Measurements from ENCODE around the gene ZNF750. TPM values are rescaled to one million over a fixed set of nuclear protein-coding genes. Genes with fewer than 3 reads are reported as not detected.

Gene ZNF750
- total RNA-seq, 1 experiment from 2014 or later = not detected

- H3K9me3 ChIP-seq (ENCODE audit: control insufficient read depth, insufficient read depth, low read depth, low read length) = no peaks in the 10 kb centered on the region
- no peak for DNase-seq (ENCODE audit: low read depth, low spot score)
- TF ChIP-seq SIN3A (IDR thresholded peaks at IDR 0.05; ENCODE audit: borderline replicate concordance, insufficient read depth, low read depth, low read length) (no peak), CTCF (IDR thresholded peaks at IDR 0.05) (no peak), REST (IDR thresholded peaks at IDR 0.05; ENCODE audit: insufficient read depth in 1 of 2, low read depth in 2 of 2, low read length in 1 of 2) (no peak), POLR2AphosphoS5 (IDR thresholded peaks at IDR 0.05; ENCODE audit: low read depth, low read length) (no peak), TCF7L2 (IDR thresholded peaks at IDR 0.05; ENCODE audit: low read depth, low read length) (no peak)
- POLR2A ChIA-PET = no interaction called here
- H3K27me3 ChIP-seq (ENCODE audit: control insufficient read depth, insufficient read depth, low read length) = no peaks in the 10 kb centered on the region
- CTCF ChIA-PET = no interaction called here
- no peak for ATAC-seq
- intact Hi-C loops (cut with micrococcal nuclease; ENCODE audit: unreplicated experiment) = no loop called here
- no peak overlapping the region for H3K4me3 ChIP-seq (ENCODE audit: low read depth in 2 of 2, low read length in 2 of 2)
- H3K36me3 ChIP-seq (ENCODE audit: control insufficient read depth, insufficient read depth, low read length) = 0 out of 2 replicates have a peak, but pooled peaks cover 2% of the 10 kb centered on the region
- no TSS peak for BruUV-seq (replicated peaks)
- H3K4me1 ChIP-seq (ENCODE audit: control insufficient read depth, insufficient read depth, low read length) = no peaks in the 10 kb centered on the region
- H3K27ac ChIP-seq (ENCODE audit: low read length) = no peak overlapping the region
- in situ Hi-C loops (cut with HindIII; ENCODE audit: low pct_unique_long_range_greater_than_20kb, low sequenced_read_pairs) = no loop called here
Observed at GRCh38 chr17:82849076-82849945, 9.5 kb upstream of the ZNF750 start.

GRCh38 chr17:82848022-82848592, 8.3 kb upstream of the ZNF750 start:
- no peak overlapping the region for H3K27ac ChIP-seq (ENCODE audit: low read length)
- ATAC-seq (no peak), DNase-seq (ENCODE audit: low read depth, low spot score) (no peak)
- POLR2A ChIA-PET = no interaction called here
- no TSS peak for BruUV-seq (replicated peaks)
- H3K36me3 ChIP-seq (ENCODE audit: control insufficient read depth, insufficient read depth, low read length) = no peaks in the 10 kb centered on the region
- H3K4me3 ChIP-seq (ENCODE audit: low read depth in 2 of 2, low read length in 2 of 2) = no peak overlapping the region
- TF ChIP-seq REST (IDR thresholded peaks at IDR 0.05; ENCODE audit: insufficient read depth in 1 of 2, low read depth in 2 of 2, low read length in 1 of 2) = no peak
- TF ChIP-seq TCF7L2 (IDR thresholded peaks at IDR 0.05; ENCODE audit: low read depth, low read length) = no peak
- TF ChIP-seq CTCF (IDR thresholded peaks at IDR 0.05) = no peak
- TF ChIP-seq SIN3A (IDR thresholded peaks at IDR 0.05; ENCODE audit: borderline replicate concordance, insufficient read depth, low read depth, low read length) = no peak
- no peak for TF ChIP-seq POLR2AphosphoS5 (IDR thresholded peaks at IDR 0.05; ENCODE audit: low read depth, low read length)
- H3K27me3 ChIP-seq (ENCODE audit: control insufficient read depth, insufficient read depth, low read length) = no peaks in the 10 kb centered on the region
- H3K4me1 ChIP-seq (ENCODE audit: control insufficient read depth, insufficient read depth, low read length) = no peaks in the 10 kb centered on the region
- CTCF ChIA-PET = interaction anchor here (0.6 kb wide), 1 partner anchor 48 kb away, joined by 3 read pairs; no protein-coding TSS in a partner anchor
- intact Hi-C loops (cut with micrococcal nuclease; ENCODE audit: unreplicated experiment) (no loop called here), in situ Hi-C loops (cut with HindIII; ENCODE audit: low pct_unique_long_range_greater_than_20kb, low sequenced_read_pairs) (no loop called here)
- H3K9me3 ChIP-seq (ENCODE audit: control insufficient read depth, insufficient read depth, low read depth, low read length) = no peaks in the 10 kb centered on the region

All from Panc1 (cell line).